Effector memory CD8-positive, alpha-beta T cell (primary cell): Measurements from ENCODE around the gene COTL1.
A peak's percentile ranks its signal among the peaks of the same experiment; 100 is the strongest.

Experiments
- ATAC-seq: fragments of 150-1000 bp; cut with Tn5 transposase; replicated peaks from 2 replicates; pipeline ENCODE4 v1.10.0; 2021; ENCODE audit warnings: mild to moderate bottlenecking, moderate library complexity
- DNase-seq, 3 experiments: peaks; one replicate each; pipeline ENCODE4 v3.0.0; 2021
- H3K27ac Mint-ChIP-seq, 2 donors: one replicate each; pipeline ENCODE4 v1.8.0; 2022; ENCODE audit warnings: mild to moderate bottlenecking in 2 of 2, mixed read lengths in 2 of 2, moderate library complexity in 2 of 2
- H3K27me3 Mint-ChIP-seq, 2 donors: one replicate each; pipeline ENCODE4 v1.8.0; 2022; ENCODE audit warnings: mixed read lengths in 2 of 2
- H3K36me3 Mint-ChIP-seq: one replicate; pipeline ENCODE4 v1.8.0; 2022; ENCODE audit warnings: mild to moderate bottlenecking, moderate library complexity, mixed read lengths; ENCODE audit not compliant: insufficient read depth
- H3K4me1 Mint-ChIP-seq, 2 donors: one replicate each; pipeline ENCODE4 v1.8.0; 2022; ENCODE audit warnings: low read depth in 2 of 2, mixed read lengths in 2 of 2
- H3K4me3 Mint-ChIP-seq, 2 donors: one replicate each; pipeline ENCODE4 v1.8.0; 2022; ENCODE audit warnings: mild to moderate bottlenecking in 2 of 2, mixed read lengths in 2 of 2, moderate library complexity in 2 of 2
- H3K9me3 Mint-ChIP-seq, 2 donors: one replicate each; pipeline ENCODE4 v1.8.0; 2022; ENCODE audit warnings: mixed read lengths in 2 of 2

COTL1 gene

DNA sequence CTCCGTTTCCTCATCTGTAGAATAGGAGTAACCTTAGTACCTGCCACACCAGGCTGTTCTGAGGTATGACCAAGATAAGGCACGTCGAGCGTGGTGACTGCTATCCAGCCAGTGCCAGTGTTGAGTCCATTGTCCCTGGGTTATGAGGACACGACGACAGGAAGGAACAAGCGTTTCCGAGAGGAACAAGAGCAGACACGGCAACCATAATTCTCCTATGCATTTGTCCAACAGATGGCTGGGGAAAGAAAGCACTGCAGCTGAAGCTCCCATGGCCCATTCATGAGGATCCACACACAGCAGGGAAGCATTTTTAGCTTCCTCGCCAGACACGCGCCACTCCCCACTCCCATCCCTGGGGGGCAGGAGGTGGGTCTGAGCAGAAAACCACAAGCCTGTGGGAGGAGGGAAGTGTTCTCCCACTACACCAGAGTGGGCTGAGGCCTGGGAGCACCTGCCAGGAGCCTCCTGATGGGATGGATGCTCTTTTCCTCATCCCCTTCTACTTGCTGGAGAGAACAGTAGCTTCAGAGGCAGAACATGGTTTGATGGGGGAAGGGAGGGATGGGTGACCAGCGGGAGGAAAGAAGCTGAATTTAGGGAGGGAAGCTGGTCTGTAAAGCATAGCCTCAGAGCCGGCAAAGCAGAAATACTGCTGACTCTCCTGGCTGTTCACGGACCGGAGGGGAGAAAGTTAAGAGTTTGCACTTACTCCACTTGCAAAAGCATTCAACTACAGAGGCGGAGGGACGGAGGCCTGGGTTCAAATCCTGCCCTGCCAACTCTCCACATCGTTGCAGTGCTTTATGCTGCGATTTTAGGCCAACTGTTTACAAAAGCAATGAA is 2.7 kb downstream of the COTL1 start:
- no peak for ATAC-seq
- peaks cover 0 to 16% of the 10 kb centered on the region in 2 donors for H3K27me3 Mint-ChIP-seq
- no peak for DNase-seq
- H3K4me1 Mint-ChIP-seq = peaks cover 46 to 71% of the 10 kb centered on the region in 2 donors
- peak overlapping the region; percentile 58 to 73 for H3K27ac Mint-ChIP-seq
- peaks cover 45% of the 10 kb centered on the region for H3K36me3 Mint-ChIP-seq
- H3K4me3 Mint-ChIP-seq = peak overlapping the region; percentile 97
- H3K9me3 Mint-ChIP-seq = no peaks in the 10 kb centered on the region

DNA sequence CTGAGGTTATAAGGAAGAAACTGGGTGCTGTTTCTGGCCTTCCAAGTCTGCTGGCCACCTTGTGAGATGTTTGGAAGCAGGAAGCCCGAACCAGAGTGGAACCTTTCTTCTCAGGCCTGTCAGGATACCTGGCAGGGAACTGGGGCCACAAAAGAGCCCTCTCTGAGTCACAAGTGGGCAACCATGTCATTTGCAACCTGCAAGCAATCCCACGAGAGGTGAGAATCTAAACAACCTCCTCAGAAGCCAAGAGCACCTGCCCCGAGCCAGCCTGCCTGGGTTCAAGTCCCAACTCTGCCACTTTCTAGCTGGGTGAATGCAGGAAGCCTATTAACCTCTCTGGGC is 3.3 kb downstream of the COTL1 start:
- no peaks in the 10 kb centered on the region for H3K9me3 Mint-ChIP-seq
- peaks cover 0 to 16% of the 10 kb centered on the region in 2 donors for H3K27me3 Mint-ChIP-seq
- no peak for DNase-seq
- H3K4me3 Mint-ChIP-seq = peak overlapping the region; percentile 97
- H3K4me1 Mint-ChIP-seq = peaks cover 52 to 77% of the 10 kb centered on the region in 2 donors
- peak overlapping the region; percentile 73 to 77 for H3K27ac Mint-ChIP-seq
- no peak for ATAC-seq
- H3K36me3 Mint-ChIP-seq = peaks cover 45% of the 10 kb centered on the region

DNA sequence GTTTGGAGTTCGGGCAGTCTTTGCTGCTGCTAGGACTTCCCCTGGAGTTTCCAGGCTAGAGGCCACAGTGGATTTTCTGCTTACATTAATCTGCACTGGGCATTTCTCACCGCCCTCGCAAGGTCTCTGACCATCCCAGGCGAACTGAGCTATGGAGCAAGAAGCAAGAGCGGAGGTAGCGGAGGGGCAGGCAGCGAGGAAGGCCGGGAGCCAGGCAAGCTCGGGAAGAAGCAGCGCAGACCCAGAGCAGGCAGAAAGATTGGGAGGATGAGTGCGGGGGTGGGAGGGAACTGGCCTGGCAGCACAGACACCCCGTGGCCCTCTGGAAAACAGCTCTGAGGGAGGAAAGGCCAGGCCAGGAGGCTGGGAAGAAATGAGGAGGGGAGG is 3.8 kb downstream of the COTL1 start:
- ATAC-seq (no peak), DNase-seq (no peak)
- Mint-ChIP-seq H3K4me3 (peak overlapping the region; percentile 97), H3K4me1 (peaks cover 57 to 78% of the 10 kb centered on the region in 2 donors), H3K27ac (peak overlapping the region; percentile 73 to 77), H3K27me3 (peaks cover 0 to 16% of the 10 kb centered on the region in 2 donors), H3K36me3 (peaks cover 45% of the 10 kb centered on the region), H3K9me3 (no peaks in the 10 kb centered on the region)

DNA sequence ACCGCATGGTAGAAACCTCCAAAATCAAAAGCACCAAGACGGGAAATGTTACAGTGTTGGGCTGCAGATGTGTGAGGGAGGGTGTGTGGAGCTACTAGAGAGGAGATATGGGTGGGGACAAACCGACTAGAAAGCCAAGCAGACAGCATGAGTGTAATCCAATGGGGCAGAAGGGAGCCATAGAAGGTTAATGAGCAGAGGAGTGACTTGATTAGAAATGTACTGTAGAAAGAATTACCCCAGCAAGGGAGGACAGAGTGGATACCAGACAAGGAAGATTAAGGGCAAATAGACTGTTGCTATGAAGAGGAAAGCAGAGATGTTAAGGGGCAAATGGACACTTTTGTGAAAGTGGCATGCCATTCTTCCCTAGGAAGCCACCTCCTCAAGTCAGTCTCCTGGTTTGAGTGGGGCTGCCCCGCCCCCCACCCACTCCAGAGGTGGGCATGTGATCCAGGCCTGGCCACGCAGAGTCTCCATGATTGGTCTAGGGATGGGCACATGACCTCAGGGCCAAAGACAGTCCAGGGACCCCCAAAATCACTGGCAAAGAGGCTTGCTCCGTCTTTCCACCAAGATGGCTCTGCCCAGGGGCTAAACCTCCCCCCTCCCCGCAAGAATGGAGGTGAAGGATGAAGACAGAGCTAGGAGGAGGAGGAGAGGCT is 4.3 kb downstream of the COTL1 start:
- DNase-seq = no peak
- Mint-ChIP-seq H3K36me3 (peaks cover 48% of the 10 kb centered on the region), H3K27ac (peak overlapping the region; percentile 61 to 77), H3K27me3 (peaks cover 0 to 16% of the 10 kb centered on the region in 2 donors), H3K4me3 (peak overlapping the region; percentile 97), H3K9me3 (no peaks in the 10 kb centered on the region), H3K4me1 (peaks cover 59 to 77% of the 10 kb centered on the region in 2 donors)
- ATAC-seq = no peak

DNA sequence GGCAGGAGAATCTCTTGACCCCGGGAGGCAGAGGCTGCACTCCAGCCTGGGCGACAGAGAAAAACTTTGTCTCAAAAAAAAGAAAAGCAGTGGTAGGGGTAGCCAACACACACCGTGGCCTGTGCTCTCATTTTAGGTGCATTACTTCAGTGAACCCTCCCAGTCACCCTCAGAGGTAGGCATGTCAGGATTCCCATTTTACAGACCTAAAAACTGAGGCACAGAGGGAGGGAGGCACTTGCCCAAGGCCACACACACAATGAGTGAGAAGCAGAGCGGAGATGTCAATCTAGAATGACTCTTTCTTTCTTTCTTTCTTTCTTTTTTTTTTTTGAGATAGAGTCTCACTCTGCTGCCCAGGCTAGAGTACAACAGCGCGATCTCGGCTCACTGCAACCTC is 5.2 kb downstream of the COTL1 start:
- H3K27ac Mint-ChIP-seq = peak overlapping the region; percentile 61 to 93
- H3K36me3 Mint-ChIP-seq = peaks cover 52% of the 10 kb centered on the region
- peaks cover 65 to 80% of the 10 kb centered on the region in 2 donors for H3K4me1 Mint-ChIP-seq
- no peak for DNase-seq
- peak overlapping the region; percentile 97 for H3K4me3 Mint-ChIP-seq
- no peak for ATAC-seq
- no peaks in the 10 kb centered on the region for H3K9me3 Mint-ChIP-seq
- peaks cover 0 to 16% of the 10 kb centered on the region in 2 donors for H3K27me3 Mint-ChIP-seq

DNA sequence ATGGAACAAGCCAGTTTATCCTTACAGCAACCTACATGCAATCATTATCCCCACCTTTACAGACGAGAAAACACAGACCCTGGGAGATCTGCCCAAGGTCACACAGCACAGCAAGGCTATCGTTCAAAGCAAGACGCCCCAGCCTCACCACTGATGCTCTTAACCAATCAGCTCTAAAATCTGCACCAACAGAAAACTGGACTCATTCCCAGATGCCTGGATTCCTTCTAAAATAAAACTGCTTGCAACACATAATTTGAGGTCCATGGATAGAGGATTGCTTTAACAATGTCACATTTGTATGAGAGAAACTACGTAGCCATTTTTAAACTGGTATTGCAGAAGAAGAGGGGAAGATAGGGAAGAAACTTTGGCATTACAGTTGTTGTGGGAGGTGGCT is 6.8 kb downstream of the COTL1 start:
- H3K4me1 Mint-ChIP-seq = peaks cover 70 to 86% of the 10 kb centered on the region in 2 donors
- peak overlapping the region in 1 of 2 donors; percentile 55 for H3K4me3 Mint-ChIP-seq

DNA sequence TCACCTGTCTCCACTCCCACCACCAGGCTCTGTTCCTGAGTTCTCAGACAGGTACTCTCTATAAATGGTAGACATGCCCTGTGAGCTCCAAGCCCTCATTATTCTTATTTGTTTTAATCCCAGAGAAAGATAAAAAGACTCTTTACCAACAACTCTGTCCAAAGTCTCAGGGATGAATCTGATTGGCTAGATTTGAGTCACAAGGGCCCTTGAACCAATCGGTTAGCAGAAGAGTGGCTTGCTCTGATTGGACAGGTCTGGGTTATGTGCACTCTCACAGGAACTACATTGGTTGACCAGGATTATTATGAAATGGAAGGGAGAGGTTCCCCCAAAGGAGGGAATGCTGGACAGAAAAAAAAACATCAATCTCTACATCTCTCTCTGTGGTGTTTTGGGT is 7.5 kb downstream of the COTL1 start:
- peak overlapping the region; percentile 86 to 93 for H3K27ac Mint-ChIP-seq
- DNase-seq (no peak), ATAC-seq (no peak)
- no peaks in the 10 kb centered on the region for H3K9me3 Mint-ChIP-seq
- peaks cover 70 to 82% of the 10 kb centered on the region in 2 donors for H3K4me1 Mint-ChIP-seq
- H3K36me3 Mint-ChIP-seq = peaks cover 40% of the 10 kb centered on the region
- H3K4me3 Mint-ChIP-seq = peak overlapping the region; percentile 55 to 64
- H3K27me3 Mint-ChIP-seq = peaks cover 0 to 16% of the 10 kb centered on the region in 2 donors

More for the DNA sequence above, 6.8 kb downstream of the COTL1 start:
- DNase-seq = no peak
- Mint-ChIP-seq H3K36me3 (peaks cover 43% of the 10 kb centered on the region), H3K9me3 (no peaks in the 10 kb centered on the region), H3K27ac (peak overlapping the region; percentile 86 to 93), H3K27me3 (peaks cover 0 to 16% of the 10 kb centered on the region in 2 donors)
- ATAC-seq = no peak

DNA sequence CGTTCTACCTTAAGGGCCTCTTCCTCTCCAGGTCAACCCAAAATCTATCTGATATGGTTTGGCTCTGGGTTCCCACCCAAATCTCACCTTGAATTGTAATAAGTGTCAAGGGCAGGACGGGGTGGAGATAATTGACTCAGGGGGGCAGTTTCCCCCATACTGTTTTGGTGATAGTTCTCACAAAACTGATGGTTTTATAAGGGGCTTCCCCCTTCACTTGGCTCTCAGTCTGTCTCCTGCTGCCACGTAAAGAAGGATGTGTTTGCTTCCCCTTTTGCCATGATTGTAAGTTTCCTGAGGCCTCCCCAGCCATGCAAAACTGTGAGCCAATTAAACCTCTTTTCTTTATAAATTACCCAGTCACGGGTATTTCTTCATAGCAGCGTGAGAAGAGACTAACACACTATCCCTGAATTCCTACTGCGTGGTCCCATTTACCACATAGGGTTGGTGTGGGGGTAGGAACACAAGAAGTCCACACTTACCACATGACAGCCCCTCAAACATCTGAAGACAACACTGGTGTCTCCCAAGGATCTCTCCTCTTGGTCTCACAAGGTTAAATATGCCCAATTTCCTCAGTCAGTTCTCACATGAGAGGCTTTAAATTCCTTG is 8.2 kb downstream of the COTL1 start:
- Mint-ChIP-seq H3K27ac (peak overlapping the region; percentile 86 to 93), H3K4me3 (peak overlapping the region; percentile 55 to 64), H3K4me1 (peaks cover 68 to 76% of the 10 kb centered on the region in 2 donors), H3K27me3 (peaks cover 0 to 16% of the 10 kb centered on the region in 2 donors), H3K36me3 (peaks cover 32% of the 10 kb centered on the region), H3K9me3 (no peaks in the 10 kb centered on the region)
- DNase-seq (no peak), ATAC-seq (no peak)

DNA sequence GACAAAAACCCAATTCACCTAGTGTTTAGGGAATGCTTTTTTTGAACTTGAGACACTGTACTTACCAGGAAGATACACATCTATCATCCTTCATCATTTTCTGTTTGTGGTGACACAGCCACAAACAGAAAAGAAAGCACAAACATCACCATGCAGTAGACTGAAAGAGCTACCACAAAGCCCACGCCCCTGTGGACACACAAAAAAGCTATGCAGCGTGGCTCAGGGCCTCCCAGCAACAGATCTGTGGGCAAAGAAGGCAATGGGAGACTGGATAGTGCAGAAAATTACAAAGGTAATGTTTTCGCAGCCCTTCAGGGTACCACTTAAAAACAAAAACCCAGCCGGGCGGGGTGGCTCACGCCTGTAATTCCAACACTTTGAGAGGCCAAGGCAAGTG is 9.6 kb downstream of the COTL1 start:
- H3K4me1 Mint-ChIP-seq = peaks cover 67 to 77% of the 10 kb centered on the region in 2 donors
- H3K36me3 Mint-ChIP-seq = peaks cover 22% of the 10 kb centered on the region
- DNase-seq (no peak), ATAC-seq (peak; percentile 68)
- H3K4me3 Mint-ChIP-seq = peak overlapping the region; percentile 53 to 55
- peak overlapping the region; percentile 47 to 93 for H3K27ac Mint-ChIP-seq
- H3K9me3 Mint-ChIP-seq = no peaks in the 10 kb centered on the region
- H3K27me3 Mint-ChIP-seq = peaks cover 0 to 7% of the 10 kb centered on the region in 2 donors

DNA sequence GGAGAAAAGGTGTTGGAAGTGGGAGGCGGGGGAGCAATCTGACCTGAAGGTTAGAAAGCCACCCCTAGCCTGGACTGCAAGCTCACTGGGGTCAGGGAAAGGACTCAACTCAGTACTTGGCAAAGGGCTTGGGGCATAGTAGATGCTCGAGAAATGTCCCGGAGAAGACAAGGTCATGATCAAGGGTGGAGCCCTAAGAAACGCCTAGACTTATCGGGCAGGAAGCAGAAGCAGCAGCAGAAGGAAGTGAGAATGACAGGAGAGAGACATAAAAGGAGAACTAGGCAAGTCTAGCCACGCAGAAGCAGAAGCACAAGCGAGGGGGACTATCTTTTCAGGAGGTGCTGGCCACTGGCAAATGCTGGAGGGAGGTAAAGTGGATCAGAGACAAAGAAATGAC is 10.2 kb downstream of the COTL1 start:
- peaks cover 0 to 6% of the 10 kb centered on the region in 2 donors for H3K27me3 Mint-ChIP-seq
- ATAC-seq (peak; percentile 52), DNase-seq (no peak)
- peak overlapping the region; percentile 47 to 93 for H3K27ac Mint-ChIP-seq
- H3K9me3 Mint-ChIP-seq = no peaks in the 10 kb centered on the region
- H3K4me1 Mint-ChIP-seq = peaks cover 69 to 79% of the 10 kb centered on the region in 2 donors
- H3K4me3 Mint-ChIP-seq = peak overlapping the region; percentile 53 to 55
- peaks cover 21% of the 10 kb centered on the region for H3K36me3 Mint-ChIP-seq

DNA sequence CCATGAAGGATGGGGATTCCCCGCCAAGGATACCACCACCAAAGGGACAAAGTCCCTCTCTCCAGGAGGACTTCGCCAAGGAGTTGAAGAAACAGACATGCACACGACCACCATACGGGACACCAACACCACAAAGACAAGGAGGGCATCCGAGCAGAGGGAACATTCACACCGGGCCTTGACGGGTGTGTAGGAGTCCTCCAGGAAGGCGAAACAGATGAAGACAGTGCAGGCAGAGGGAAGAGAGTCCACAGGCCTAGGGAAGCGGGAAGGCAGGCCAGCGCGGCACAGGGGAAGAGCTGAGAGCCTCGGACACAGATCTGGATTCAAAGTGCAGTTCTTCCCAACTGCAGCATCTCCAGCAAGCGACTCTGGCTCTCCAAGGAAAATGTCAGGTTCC is 10.8 kb downstream of the COTL1 start:
- DNase-seq (no peak), ATAC-seq (no peak)
- H3K27me3 Mint-ChIP-seq = peaks cover 0 to 5% of the 10 kb centered on the region in 2 donors
- peak overlapping the region; percentile 53 to 55 for H3K4me3 Mint-ChIP-seq
- peaks cover 67 to 73% of the 10 kb centered on the region in 2 donors for H3K4me1 Mint-ChIP-seq
- no peaks in the 10 kb centered on the region for H3K9me3 Mint-ChIP-seq
- H3K36me3 Mint-ChIP-seq = peaks cover 14% of the 10 kb centered on the region
- H3K27ac Mint-ChIP-seq = peak overlapping the region; percentile 47 to 93

DNA sequence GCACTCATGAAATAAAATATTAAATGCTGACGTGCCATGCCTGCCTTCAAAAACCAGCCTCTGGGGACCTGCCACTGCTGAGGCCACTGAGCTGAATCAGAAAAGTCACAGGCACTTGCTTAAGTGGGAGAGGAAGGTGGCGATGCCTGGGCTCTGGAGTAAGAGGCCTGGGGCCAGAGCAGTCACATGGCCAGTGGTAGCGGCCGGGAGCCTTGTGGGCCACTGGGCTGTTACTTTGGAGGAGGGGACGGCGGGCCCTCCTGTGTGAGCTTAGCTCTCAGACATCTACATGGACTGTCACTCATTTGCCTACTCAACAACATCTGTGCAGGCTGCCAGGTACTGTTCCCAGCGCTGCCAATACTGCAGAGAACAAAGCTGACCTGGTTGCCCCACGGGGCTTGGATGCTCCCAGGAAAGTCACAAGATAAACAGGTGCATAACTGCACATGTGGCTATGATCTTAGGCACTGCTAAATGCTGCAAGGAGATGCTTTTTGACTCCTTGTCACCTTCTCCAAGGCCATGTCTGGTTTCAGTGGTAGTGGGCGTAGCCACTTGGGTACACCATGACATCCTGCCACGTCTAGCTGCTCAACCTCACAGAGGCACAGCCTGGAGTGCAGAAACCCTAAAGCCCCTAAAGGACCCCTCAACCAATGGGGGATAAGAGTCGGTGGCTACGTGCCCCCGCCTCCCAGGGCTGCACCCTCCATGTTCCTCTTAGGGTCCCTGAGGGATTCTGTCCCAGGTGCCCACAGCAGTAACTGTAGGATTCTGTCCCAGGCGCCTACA is 11.6 kb downstream of the COTL1 start:
- Mint-ChIP-seq H3K9me3 (no peaks in the 10 kb centered on the region), H3K27me3 (no peaks in the 10 kb centered on the region), H3K36me3 (peaks cover 19% of the 10 kb centered on the region), H3K27ac (peak overlapping the region; percentile 47 to 93), H3K4me1 (peaks cover 70 to 72% of the 10 kb centered on the region in 2 donors), H3K4me3 (peak overlapping the region; percentile 53 to 55)
- ATAC-seq = peak; percentile 58
- DNase-seq = peak in 1 of 3 experiments; percentile 47
